Thymus (tissue), 14 donors: ENCODE data around the gene TSPAN9. TPM values are rescaled to one million over a fixed set of nuclear protein-coding genes. Genes with fewer than 3 reads are reported as not detected.

Source experiments
- DNase-seq, 9 donors: peaks; one replicate each; pipeline ENCODE4 v3.0.0-alpha.2; 2013; ENCODE audit warnings: low spot score in 9 of 9, low read depth in 6 of 9, missing footprints in 1 of 9
- H3K27ac ChIP-seq, 2 donors: one replicate each; pipeline ENCODE4 v1.5.1; 2013; ENCODE audit warnings: control low read depth in 1 of 2, low read depth in 1 of 2, low read length in 1 of 2, mild to moderate bottlenecking in 1 of 2, moderate library complexity in 1 of 2
- H3K27me3 ChIP-seq, 2 donors: one replicate each; pipeline ENCODE4 v1.5.1; 2013; ENCODE audit warnings: low read length in 1 of 2; ENCODE audit not compliant: control insufficient read depth in 2 of 2, insufficient read depth in 1 of 2
- H3K36me3 ChIP-seq, 2 donors: one replicate each; pipeline ENCODE4 v1.5.1; 2013; ENCODE audit warnings: low read length in 1 of 2, mild to moderate bottlenecking in 1 of 2, moderate library complexity in 1 of 2; ENCODE audit not compliant: control insufficient read depth in 2 of 2, insufficient read depth in 2 of 2
- H3K4me1 ChIP-seq, 2 donors: one replicate each; pipeline ENCODE4 v1.5.1; 2013; ENCODE audit warnings: low read length in 2 of 2; ENCODE audit not compliant: control insufficient read depth in 2 of 2, insufficient read depth in 2 of 2
- H3K4me3 ChIP-seq, 2 donors: one replicate each; pipeline ENCODE4 v1.5.1; 2013; ENCODE audit warnings: low read length in 2 of 2, control low read depth in 1 of 2, mild to moderate bottlenecking in 1 of 2
- H3K9me3 ChIP-seq, 2 donors: one replicate each; pipeline ENCODE4 v1.5.1; 2013; ENCODE audit warnings: low read length in 1 of 2, mild to moderate bottlenecking in 1 of 2; ENCODE audit not compliant: control insufficient read depth in 2 of 2, insufficient read depth in 1 of 2
- WGBS: extraction: QIAGEN DNeasy Blood & Tissue Kit; methylation state at CpG from one replicate; pipeline ENCODE4 v1.1.7; 2013; 5-methylcytosine and 5-hydroxymethylcytosine counted together
- long read RNA-seq, 10 donors: transcript quantifications; one replicate each; lab custom pipeline, GENCODE V29; 2026
- polyA plus RNA-seq: library from polyadenylated mRNA; stranded (reverse); fragments of 200-250 nt; gene quantifications from one replicate; pipeline ENCODE4 v1.2.3, GENCODE V29; 2013
- total RNA-seq: library from RNA; stranded (reverse); fragments of 120-200 nt; gene quantifications from one replicate; pipeline ENCODE4 v1.2.4, GENCODE V29; 2013
- donor health status: healthy.

The TSPAN9 gene
- total RNA-seq (4.9 TPM), polyA plus RNA-seq (10.2 TPM)
- long read RNA-seq, donor 1 = 0 reads
- long read RNA-seq, donor 2 = 0 reads
- long read RNA-seq, donor 3, full-length matches to known transcripts = 4 of 4 reads
- long read RNA-seq, donor 3, partial matches to known transcripts = 0 of 4 reads
- long read RNA-seq, donor 3, other reads (novel, unspliced or antisense) = 0 of 4 reads
- long read RNA-seq, donor 4 = 0 reads
- long read RNA-seq, donor 5, full-length matches to known transcripts = 5 of 19,864 reads
- long read RNA-seq, donor 5, partial matches to known transcripts = 19,859 of 19,864 reads
- long read RNA-seq, donor 5, other reads (novel, unspliced or antisense) = 0 of 19,864 reads
- long read RNA-seq, donor 6, full-length matches to known transcripts = 1 of 1 reads
- long read RNA-seq, donor 6, partial matches to known transcripts = 0 of 1 reads
- long read RNA-seq, donor 6, other reads (novel, unspliced or antisense) = 0 of 1 reads
- long read RNA-seq, donor 7, full-length matches to known transcripts = 4 of 4 reads
- long read RNA-seq, donor 7, partial matches to known transcripts = 0 of 4 reads
- long read RNA-seq, donor 7, other reads (novel, unspliced or antisense) = 0 of 4 reads
- long read RNA-seq, donor 8, full-length matches to known transcripts = 1 of 1 reads
- long read RNA-seq, donor 8, partial matches to known transcripts = 0 of 1 reads
- long read RNA-seq, donor 8, other reads (novel, unspliced or antisense) = 0 of 1 reads
- long read RNA-seq, donor 9 = 0 reads
- long read RNA-seq, donor 10 = 0 reads

- peak in 7 of 9 donors; percentile 39 to 76 (median 46) for DNase-seq
Observed at GRCh38 chr12:3076730-3077571, at the start of gene TSPAN9. TSPAN9 (plus strand) TSS chr12:3077379; CDS start chr12:3201194, 123,815 bp downstream.

GRCh38 chr12:3028108-3028507 is 49.1 kb upstream of the TSPAN9 start:
- Histone ChIP-seq H3K4me3 (no peak overlapping the region), H3K36me3 (no peaks in the 10 kb centered on the region), H3K27ac (no peak overlapping the region), H3K27me3 (no peaks in the 10 kb centered on the region), H3K4me1 (no peaks in the 10 kb centered on the region), H3K9me3 (no peaks in the 10 kb centered on the region)
- no peak for DNase-seq
- 88% methylated on average over 7 of the region's 7 CpGs for WGBS

More at GRCh38 chr12:3076730-3077571, at the start of gene TSPAN9:
- Histone ChIP-seq H3K9me3 (no peaks in the 10 kb centered on the region), H3K27me3 (peaks cover 22 to 52% of the 10 kb centered on the region in 2 donors), H3K27ac (peak within 1 kb of the TSS in 1 of 2 donors; percentile 31), H3K36me3 (no peaks in the 10 kb centered on the region), H3K4me3 (peak within 1 kb of the TSS; percentile 37 to 70), H3K4me1 (peaks cover 8 to 13% of the 10 kb centered on the region in 2 donors)
- 1% methylated on average over 94 of the region's 95 CpGs for WGBS

GRCh38 chr12:3030821-3031429 is 46.3 kb upstream of the TSPAN9 start:
- no peak for DNase-seq
- H3K4me1 ChIP-seq = no peaks in the 10 kb centered on the region
- H3K27me3 ChIP-seq = no peaks in the 10 kb centered on the region
- no peak overlapping the region for H3K27ac ChIP-seq
- no peaks in the 10 kb centered on the region for H3K36me3 ChIP-seq
- H3K4me3 ChIP-seq = no peak overlapping the region
- no peaks in the 10 kb centered on the region for H3K9me3 ChIP-seq
- 95% methylated on average over 21 of the region's 21 CpGs for WGBS

- no peak overlapping the region for H3K4me3 ChIP-seq
- 94% methylated on average over 12 of the region's 12 CpGs for WGBS
- H3K27ac ChIP-seq = no peak overlapping the region
- H3K36me3 ChIP-seq = no peaks in the 10 kb centered on the region
- H3K9me3 ChIP-seq = no peaks in the 10 kb centered on the region
- no peaks in the 10 kb centered on the region for H3K4me1 ChIP-seq
- H3K27me3 ChIP-seq = no peaks in the 10 kb centered on the region
- DNase-seq = no peak
Observed at GRCh38 chr12:3032161-3032560, 45.0 kb upstream of the TSPAN9 start.

GRCh38 chr12:3032770-3033538 is 44.2 kb upstream of the TSPAN9 start:
- H3K27me3 ChIP-seq = no peaks in the 10 kb centered on the region
- H3K9me3 ChIP-seq = no peaks in the 10 kb centered on the region
- no peak overlapping the region for H3K27ac ChIP-seq
- H3K36me3 ChIP-seq = no peaks in the 10 kb centered on the region
- 86% methylated on average over 27 of the region's 27 CpGs for WGBS
- no peaks in the 10 kb centered on the region for H3K4me1 ChIP-seq
- no peak for DNase-seq
- H3K4me3 ChIP-seq = no peak overlapping the region

- Histone ChIP-seq H3K27me3 (no peaks in the 10 kb centered on the region), H3K4me3 (no peak overlapping the region), H3K4me1 (no peaks in the 10 kb centered on the region), H3K27ac (no peak overlapping the region), H3K36me3 (no peaks in the 10 kb centered on the region), H3K9me3 (no peaks in the 10 kb centered on the region)
- no peak for DNase-seq
- 89% methylated on average over 8 of the region's 8 CpGs for WGBS
Observed at GRCh38 chr12:3033539-3033867, 43.7 kb upstream of the TSPAN9 start.

GRCh38 chr12:3034067-3034750 is 43.0 kb upstream of the TSPAN9 start:
- 46% methylated on average over 10 of the region's 10 CpGs for WGBS

GRCh38 chr12:3035171-3035570 is 42.0 kb upstream of the TSPAN9 start:
- Histone ChIP-seq H3K4me3 (no peak overlapping the region), H3K9me3 (no peaks in the 10 kb centered on the region), H3K27me3 (no peaks in the 10 kb centered on the region), H3K4me1 (no peaks in the 10 kb centered on the region), H3K27ac (no peak overlapping the region), H3K36me3 (no peaks in the 10 kb centered on the region)
- no peak for DNase-seq
- WGBS = 96% methylated on average over 5 of the region's 5 CpGs

More at GRCh38 chr12:3034067-3034750, 43.0 kb upstream of the TSPAN9 start:
- Histone ChIP-seq H3K27ac (no peak overlapping the region), H3K4me1 (no peaks in the 10 kb centered on the region), H3K27me3 (no peaks in the 10 kb centered on the region), H3K9me3 (no peaks in the 10 kb centered on the region), H3K4me3 (no peak overlapping the region), H3K36me3 (no peaks in the 10 kb centered on the region)
- peak in 5 of 9 donors; percentile 3 to 43 (median 22) for DNase-seq
